NB4 (cell line): ENCODE measurements around the gene CACNA1A.

ENCODE experiments used
- DNase-seq: peaks from one replicate; pipeline ENCODE4 v3.0.0; 2010; ENCODE audit warnings: low read depth
- H3K4me3 ChIP-seq: one replicate; pipeline ENCODE4 v1.5.1; 2011; ENCODE audit warnings: mild to moderate bottlenecking, low read depth, low read length, moderate library complexity
- MYC ChIP-seq: IDR thresholded peaks from 2 replicates; pipeline ENCODE4 v1.6.1; 2011; ENCODE audit warnings: low read depth, low read length
- POLR2A ChIP-seq: IDR thresholded peaks from 2 replicates; pipeline ENCODE4 v1.6.1; 2011; ENCODE audit warnings: mild to moderate bottlenecking; ENCODE audit not compliant: insufficient read length; ENCODE audit errors: extremely low read depth
- TF ChIP-seq, protein P1 (sequence below): IDR thresholded peaks from 2 replicates; pipeline ENCODE4 v1.6.1; 2011; ENCODE audit warnings: low read depth, low read length
- TF ChIP-seq, protein P2 (sequence below): IDR thresholded peaks from one replicate; pipeline ENCODE4 v1.5.1; 2012; ENCODE audit warnings: low read depth, low read length

The CACNA1A gene

DNA sequence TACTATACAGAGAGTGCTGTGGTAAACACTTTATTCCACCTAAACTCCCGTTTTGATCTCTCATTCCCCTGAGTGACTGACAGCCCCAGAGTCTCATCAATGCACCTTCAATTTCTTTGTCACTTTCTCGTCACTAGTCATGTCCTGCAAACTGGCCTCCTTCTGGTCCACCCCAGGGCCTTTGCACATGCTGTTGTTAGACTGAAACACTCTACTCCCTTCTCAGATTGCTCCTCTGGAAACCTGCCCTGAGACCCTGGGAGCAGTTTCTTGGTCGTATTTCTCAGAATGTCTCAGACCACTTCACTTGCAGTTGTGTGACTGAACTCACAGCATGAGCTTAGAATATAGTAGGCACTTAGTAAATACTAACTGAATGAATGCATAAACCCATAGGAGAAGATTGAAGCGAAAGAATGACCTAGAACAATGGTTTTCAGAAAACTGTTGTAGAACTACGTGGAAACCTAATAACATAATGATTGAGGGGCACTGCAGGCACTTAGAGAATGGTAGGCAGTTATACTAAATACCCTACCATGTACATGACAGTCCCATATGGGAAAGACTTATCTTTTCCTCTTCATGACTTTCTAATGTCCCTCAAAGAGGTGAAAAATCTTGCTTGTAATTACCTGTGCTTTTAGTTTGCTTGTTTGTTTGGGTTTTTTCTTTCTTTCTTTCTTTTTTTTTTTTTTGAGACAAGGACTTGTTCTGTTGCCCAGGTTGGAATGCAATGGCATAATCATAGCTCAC, 211.3 kb downstream of the CACNA1A start:
- DNase-seq = no peak
- no peak overlapping the region for H3K4me3 ChIP-seq
- TF ChIP-seq, protein P1, sequence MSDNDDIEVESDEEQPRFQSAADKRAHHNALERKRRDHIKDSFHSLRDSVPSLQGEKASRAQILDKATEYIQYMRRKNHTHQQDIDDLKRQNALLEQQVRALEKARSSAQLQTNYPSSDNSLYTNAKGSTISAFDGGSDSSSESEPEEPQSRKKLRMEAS = no peak
- no peak for TF ChIP-seq MYC
- TF ChIP-seq POLR2A = no peak
- TF ChIP-seq, protein P2, sequence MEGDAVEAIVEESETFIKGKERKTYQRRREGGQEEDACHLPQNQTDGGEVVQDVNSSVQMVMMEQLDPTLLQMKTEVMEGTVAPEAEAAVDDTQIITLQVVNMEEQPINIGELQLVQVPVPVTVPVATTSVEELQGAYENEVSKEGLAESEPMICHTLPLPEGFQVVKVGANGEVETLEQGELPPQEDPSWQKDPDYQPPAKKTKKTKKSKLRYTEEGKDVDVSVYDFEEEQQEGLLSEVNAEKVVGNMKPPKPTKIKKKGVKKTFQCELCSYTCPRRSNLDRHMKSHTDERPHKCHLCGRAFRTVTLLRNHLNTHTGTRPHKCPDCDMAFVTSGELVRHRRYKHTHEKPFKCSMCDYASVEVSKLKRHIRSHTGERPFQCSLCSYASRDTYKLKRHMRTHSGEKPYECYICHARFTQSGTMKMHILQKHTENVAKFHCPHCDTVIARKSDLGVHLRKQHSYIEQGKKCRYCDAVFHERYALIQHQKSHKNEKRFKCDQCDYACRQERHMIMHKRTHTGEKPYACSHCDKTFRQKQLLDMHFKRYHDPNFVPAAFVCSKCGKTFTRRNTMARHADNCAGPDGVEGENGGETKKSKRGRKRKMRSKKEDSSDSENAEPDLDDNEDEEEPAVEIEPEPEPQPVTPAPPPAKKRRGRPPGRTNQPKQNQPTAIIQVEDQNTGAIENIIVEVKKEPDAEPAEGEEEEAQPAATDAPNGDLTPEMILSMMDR = no peak

DNA sequence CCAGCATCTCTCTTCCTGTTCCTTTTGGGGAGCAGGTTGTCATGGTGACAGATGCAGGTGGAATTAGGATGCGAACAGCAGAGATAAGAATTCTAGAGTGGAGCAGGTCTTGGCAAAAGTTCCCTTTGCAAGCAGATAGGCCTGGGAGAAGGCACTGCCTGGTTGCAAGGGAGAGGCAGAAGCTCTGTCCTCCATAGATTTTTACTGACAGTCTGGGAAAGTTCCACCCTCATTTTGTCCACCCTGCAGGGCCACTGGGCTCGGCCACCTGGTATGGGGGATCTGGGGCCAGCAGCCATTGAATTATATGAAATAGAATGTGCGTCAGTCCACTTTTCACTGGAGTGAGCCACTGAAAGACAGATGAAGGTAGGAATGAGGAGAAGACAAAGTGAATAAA, 214.4 kb downstream of the CACNA1A start:
- no peak for DNase-seq
- no peak for TF ChIP-seq POLR2A
- TF ChIP-seq, protein P1 = no peak
- TF ChIP-seq MYC = no peak
- TF ChIP-seq, protein P2 = no peak

DNA sequence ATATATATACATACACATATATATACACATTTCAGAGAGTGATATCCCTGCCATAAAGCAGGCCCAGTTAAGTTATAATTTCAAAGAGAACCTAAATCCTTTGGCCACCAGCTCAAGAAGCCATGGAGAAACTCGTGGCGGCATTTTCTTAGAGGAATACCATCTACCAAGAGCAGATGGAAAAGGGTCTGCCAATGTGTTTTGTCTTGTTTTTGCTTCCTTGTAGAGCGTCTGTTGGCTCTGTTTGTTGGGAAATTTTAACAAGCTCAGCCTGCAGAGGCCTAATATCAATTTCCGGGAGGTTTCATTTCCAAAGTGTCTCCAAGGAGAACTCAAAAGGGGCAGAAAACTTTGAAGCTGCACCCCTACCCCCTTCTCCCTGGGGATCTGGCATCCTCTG, 215.5 kb downstream of the CACNA1A start:
- TF ChIP-seq, protein P2 = no peak
- no peak for TF ChIP-seq MYC
- TF ChIP-seq, protein P1 = no peak
- TF ChIP-seq POLR2A = no peak
- H3K4me3 ChIP-seq = no peak overlapping the region
- DNase-seq = no peak

More for the DNA sequence above, 214.4 kb downstream of the CACNA1A start:
- no peak overlapping the region for H3K4me3 ChIP-seq

DNA sequence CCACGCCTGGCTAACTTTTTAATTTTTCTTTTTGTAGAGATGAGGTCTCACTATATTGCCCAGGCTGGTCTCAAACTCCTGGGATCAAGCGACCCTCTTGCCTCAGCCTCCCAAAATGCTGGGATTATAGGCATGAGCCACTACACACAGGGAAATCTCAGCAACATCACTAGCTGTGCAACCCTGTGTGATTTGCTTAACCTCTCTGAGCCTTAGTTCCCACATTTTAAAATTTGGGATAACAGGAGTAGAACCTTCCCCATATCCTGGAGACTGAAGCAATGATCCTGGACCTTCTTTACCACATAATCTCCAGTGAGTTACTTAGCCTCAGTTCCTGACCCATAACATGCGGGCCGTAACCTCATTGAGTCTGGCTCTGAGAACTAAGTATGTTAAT, 217.0 kb downstream of the CACNA1A start:
- no peak for DNase-seq
- TF ChIP-seq, protein P1 = no peak
- TF ChIP-seq, protein P2 = no peak
- TF ChIP-seq POLR2A (no peak), MYC (no peak)
- no peak overlapping the region for H3K4me3 ChIP-seq

DNA sequence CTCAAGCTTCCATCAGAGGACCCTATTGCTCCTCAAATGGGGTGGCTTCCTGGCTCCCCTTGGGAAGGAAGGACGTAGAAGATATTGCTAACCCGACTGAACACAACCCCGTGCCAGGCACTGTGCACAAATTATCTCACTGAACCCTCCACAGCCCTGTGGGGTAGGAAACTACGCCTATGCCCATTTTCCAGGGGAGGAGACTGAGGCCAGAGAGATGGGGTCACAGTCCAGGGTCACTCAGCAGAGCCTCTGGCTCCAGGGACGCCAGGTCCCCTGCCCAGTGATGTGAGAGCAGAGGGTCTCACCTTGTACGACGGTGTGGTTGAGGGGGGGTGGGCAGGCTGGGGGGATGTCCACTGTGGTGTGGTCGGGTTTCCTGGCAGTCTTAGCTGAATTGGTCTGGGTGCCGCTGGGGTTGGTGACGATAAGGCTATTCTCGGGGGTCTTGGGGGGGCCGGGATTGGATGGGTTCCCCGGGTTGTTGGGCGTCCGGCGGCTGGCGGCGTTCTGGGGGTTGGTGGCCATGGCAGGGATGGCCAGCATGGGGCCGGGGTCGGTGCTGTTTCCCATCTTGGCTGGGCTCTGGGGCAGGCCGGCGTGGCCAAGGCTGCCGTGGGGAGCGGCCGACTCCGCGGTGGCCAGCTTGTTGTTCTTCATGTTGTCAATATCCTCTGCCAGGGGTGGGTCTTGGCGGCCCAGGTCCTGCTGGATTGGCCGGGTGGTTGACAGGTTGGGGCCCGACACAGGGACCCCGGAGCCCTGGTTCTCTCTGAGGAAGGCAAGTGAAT, 219.9 kb downstream of the CACNA1A start:
- DNase-seq = no peak
- TF ChIP-seq POLR2A (no peak), MYC (no peak)
- TF ChIP-seq, protein P1 = no peak
- TF ChIP-seq, protein P2 = no peak
- H3K4me3 ChIP-seq = no peak overlapping the region
